Sigmoid colon (tissue), 7 donors: ENCODE results near the gene KDF1. TPM values are rescaled to one million over a fixed set of nuclear protein-coding genes. Genes with fewer than 3 reads are reported as not detected.

ENCODE experiments used
- DNase-seq: peaks from one replicate; pipeline ENCODE4 v3.0.0-alpha.2; 2019
- H3K27ac ChIP-seq, 4 donors: fragments of 200-600 bp; sonication (generic); one replicate each; pipeline ENCODE4 v1.5.1; 2016 to 2019; ENCODE audit warnings: mild to moderate bottlenecking in 1 of 4
- H3K27me3 ChIP-seq, 3 donors: fragments of 200-600 bp; sonication (generic); one replicate each; pipeline ENCODE4 v1.5.1; 2019; ENCODE audit warnings: mild to moderate bottlenecking in 1 of 3
- H3K36me3 ChIP-seq, 4 donors: fragments of 200-600 bp; sonication (generic); one replicate each; pipeline ENCODE4 v1.5.1; 2016 to 2019
- H3K4me1 ChIP-seq, 4 donors: fragments of 200-600 bp; sonication (generic); one replicate each; pipeline ENCODE4 v1.5.1; 2017 to 2019
- H3K4me3 ChIP-seq, 4 donors: fragments of 200-600 bp; sonication (generic); one replicate each; pipeline ENCODE4 v1.5.1; 2017 to 2019; ENCODE audit warnings: mild to moderate bottlenecking in 2 of 4, moderate library complexity in 1 of 4
- H3K9me3 ChIP-seq, 4 donors: fragments of 200-600 bp in 3 of 4; sonication (generic) in 3 of 4; one replicate each; pipeline versions ENCODE4 v1.5.1 to v1.6.1; 2013 to 2019
- EP300 ChIP-seq, 4 donors: sonication (generic); formaldehyde crosslinking; IDR thresholded peaks; one replicate each; pipeline ENCODE4 v1.6.1; 2017; ENCODE audit warnings: antibody characterized with exemption in 4 of 4
- POLR2A ChIP-seq, 2 donors: fragments of 450-650 bp; IDR thresholded peaks; one replicate each; pipeline ENCODE4 v1.6.1; 2016; ENCODE audit warnings: antibody characterized with exemption in 2 of 2, mild to moderate bottlenecking in 2 of 2, moderate library complexity in 2 of 2
- POLR2AphosphoS5 ChIP-seq, 4 donors: sonication (generic); formaldehyde crosslinking; IDR thresholded peaks; one replicate each; pipeline ENCODE4 v1.6.1; 2017; ENCODE audit warnings: antibody characterized with exemption in 4 of 4
- WGBS, 2 donors: extraction: QIAGEN DNeasy Blood & Tissue Kit; methylation state at CpG; one replicate each; pipeline ENCODE4 v1.1.7; 2013; 5-methylcytosine and 5-hydroxymethylcytosine counted together
- intact Hi-C: fragments of 100-400 bp; cut with DNase I; formaldehyde crosslinking; loops from one replicate; pipeline ENCODE4 v1.15.1; 2023
- polyA plus RNA-seq, 3 donors: library from polyadenylated mRNA; stranded (reverse); fragments of 200-250 nt; gene quantifications; one replicate each; pipeline ENCODE4 v1.2.3, GENCODE V29; 2013
- total RNA-seq, 4 donors: library from RNA; depleted of rRNA; stranded (reverse); fragments of >200 nt; gene quantifications; one replicate each; pipeline ENCODE4 v1.1.0, GENCODE V29; 2016
- TF ChIP-seq, protein P1 (sequence below), 4 experiments: fragments of 450-650 bp in 3 of 4; fragments of 200-600 bp in 1 of 4; IDR thresholded peaks; one replicate each; pipeline ENCODE4 v1.5.1; 2016 to 2019; ENCODE audit warnings: antibody characterized with exemption in 4 of 4, mild to moderate bottlenecking in 3 of 4, moderate library complexity in 2 of 4
- donor health status: healthy with polysubstance abuse.
- donor health status: Bipolar disorder and iron deficiency.
- donor health status: healthy.

The KDF1 gene
- total and polyA plus RNA-seq, 7 donors = 15.0 to 26.8 (median 20.4) TPM; not detected in 4

DNA sequence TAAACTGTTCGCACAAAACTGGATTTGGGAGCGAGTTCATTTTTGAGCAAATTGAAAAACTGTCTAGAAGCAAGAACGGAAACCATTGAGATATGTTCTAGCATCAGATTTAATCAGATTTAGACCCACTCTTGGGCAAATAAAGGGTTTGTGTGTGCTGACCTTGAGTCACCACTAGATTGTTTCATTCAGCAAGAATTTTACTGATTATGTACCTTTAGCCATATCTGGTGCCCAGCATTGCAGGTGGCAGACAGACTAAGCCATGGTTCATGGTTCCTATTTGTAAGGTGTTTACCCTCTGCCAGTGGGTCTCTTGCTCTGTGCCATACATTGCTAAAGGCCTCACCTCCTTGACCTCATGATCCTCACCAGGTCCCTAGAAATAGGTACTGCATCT is 37.4 kb downstream of the KDF1 start:
- H3K4me3 ChIP-seq = peak overlapping the region in 1 of 4 donors; percentile 99
- DNase-seq = no peak
- intact Hi-C loops = no loop called here
- no peaks in the 10 kb centered on the region for H3K27me3 ChIP-seq
- no peak overlapping the region for H3K27ac ChIP-seq
- TF ChIP-seq, protein P1, sequence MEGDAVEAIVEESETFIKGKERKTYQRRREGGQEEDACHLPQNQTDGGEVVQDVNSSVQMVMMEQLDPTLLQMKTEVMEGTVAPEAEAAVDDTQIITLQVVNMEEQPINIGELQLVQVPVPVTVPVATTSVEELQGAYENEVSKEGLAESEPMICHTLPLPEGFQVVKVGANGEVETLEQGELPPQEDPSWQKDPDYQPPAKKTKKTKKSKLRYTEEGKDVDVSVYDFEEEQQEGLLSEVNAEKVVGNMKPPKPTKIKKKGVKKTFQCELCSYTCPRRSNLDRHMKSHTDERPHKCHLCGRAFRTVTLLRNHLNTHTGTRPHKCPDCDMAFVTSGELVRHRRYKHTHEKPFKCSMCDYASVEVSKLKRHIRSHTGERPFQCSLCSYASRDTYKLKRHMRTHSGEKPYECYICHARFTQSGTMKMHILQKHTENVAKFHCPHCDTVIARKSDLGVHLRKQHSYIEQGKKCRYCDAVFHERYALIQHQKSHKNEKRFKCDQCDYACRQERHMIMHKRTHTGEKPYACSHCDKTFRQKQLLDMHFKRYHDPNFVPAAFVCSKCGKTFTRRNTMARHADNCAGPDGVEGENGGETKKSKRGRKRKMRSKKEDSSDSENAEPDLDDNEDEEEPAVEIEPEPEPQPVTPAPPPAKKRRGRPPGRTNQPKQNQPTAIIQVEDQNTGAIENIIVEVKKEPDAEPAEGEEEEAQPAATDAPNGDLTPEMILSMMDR (IDR thresholded peaks at IDR 0.05) = no peak
- TF ChIP-seq POLR2A (IDR thresholded peaks at IDR 0.05) = no peak
- TF ChIP-seq POLR2AphosphoS5 (IDR thresholded peaks at IDR 0.05) = no peak
- TF ChIP-seq EP300 (IDR thresholded peaks at IDR 0.05) = no peak
- no peaks in the 10 kb centered on the region for H3K9me3 ChIP-seq
- 93 to 94% methylated on average over 3 of the region's 3 CpGs for WGBS, 2 donors
- H3K36me3 ChIP-seq = peaks cover 0 to 42% (median 22%) of the 10 kb centered on the region in 4 donors
- peaks cover 0 to 23% (median 18%) of the 10 kb centered on the region in 4 donors for H3K4me1 ChIP-seq

DNA sequence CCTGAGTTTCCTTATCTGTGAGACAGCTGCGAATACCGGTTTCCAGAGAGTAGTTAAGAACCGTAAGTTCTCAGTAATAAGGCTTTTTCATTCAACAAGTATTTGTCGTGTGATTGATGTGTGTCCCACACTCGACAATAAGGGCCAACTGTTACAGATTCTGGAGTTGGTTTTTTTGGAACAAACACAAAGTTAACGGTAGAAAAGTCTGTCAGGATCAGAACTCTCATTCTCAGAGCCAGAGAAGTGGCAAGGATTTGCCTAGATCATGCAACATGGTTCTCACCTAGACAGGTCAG is 37.9 kb downstream of the KDF1 start:
- intact Hi-C loops = no loop called here
- H3K27ac ChIP-seq = peak overlapping the region in 3 of 4 donors; percentile 89 to 95 (median 90)
- peaks cover 0 to 23% (median 18%) of the 10 kb centered on the region in 4 donors for H3K4me1 ChIP-seq
- TF ChIP-seq, protein P1 (IDR thresholded peaks at IDR 0.05) = no peak
- TF ChIP-seq POLR2A (IDR thresholded peaks at IDR 0.05) = no peak
- TF ChIP-seq POLR2AphosphoS5 (IDR thresholded peaks at IDR 0.05) = no peak
- no peak for TF ChIP-seq EP300 (IDR thresholded peaks at IDR 0.05)
- 9 to 28% methylated on average over 6 of the region's 6 CpGs for WGBS, 2 donors
- peaks cover 0 to 36% (median 22%) of the 10 kb centered on the region in 4 donors for H3K36me3 ChIP-seq
- no peaks in the 10 kb centered on the region for H3K9me3 ChIP-seq
- peak overlapping the region; percentile 68 to 99 (median 80) for H3K4me3 ChIP-seq
- no peaks in the 10 kb centered on the region for H3K27me3 ChIP-seq
- no peak for DNase-seq

DNA sequence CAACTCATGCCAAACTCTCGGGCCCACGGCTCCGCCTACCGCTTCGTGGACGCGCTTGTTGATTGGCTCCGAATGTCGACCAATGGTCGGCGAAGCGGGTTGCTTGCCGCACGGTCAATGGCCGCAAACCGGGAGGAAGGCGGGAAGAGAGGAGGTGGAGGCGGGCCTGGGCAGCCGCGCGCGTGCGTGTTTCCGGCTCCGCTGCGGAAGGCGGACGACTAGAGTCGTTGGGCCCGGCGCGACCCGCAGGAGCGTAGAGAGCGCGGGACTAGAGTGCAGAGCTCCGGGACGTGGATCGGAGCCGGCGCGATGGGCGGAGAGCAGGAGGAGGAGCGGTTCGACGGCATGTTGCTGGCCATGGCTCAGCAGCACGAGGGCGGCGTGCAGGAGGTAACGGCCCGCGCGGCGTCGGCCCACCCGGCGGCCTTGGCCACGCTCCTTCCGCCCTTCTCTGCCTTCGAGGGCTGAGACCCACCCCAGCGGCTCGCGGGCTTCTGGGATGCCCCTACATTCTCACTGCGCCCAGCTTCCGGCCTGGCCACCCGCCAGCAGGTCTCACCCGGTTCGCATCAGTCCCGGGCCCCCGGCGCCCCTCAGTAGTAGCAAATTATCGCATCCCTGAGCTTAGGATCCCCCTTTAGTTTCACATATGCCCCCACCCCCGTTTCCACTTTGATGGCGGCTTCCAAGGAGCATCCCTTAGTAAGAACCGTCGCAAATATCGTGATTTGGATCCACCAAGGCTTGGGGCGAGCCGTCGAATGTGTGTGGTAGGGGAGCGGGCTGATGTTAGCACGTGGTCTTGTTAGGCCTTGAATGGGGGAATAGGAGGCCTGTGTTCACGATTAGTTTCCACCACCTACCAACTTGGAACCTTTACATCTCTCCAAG is 38.5 kb downstream of the KDF1 start, which contains the start of gene NUDC:
NUDC (plus strand) TSS at position 204 of the 891 bp plus-strand sequence; CDS start at position 310, 106 bp downstream.
- intact Hi-C loops = no loop called here
- Histone ChIP-seq H3K36me3 (peaks cover 0 to 32% (median 20%) of the 10 kb centered on the region in 4 donors), H3K4me1 (peaks cover 0 to 23% (median 18%) of the 10 kb centered on the region in 4 donors), H3K9me3 (no peaks in the 10 kb centered on the region), H3K27ac (peak within 1 kb of the TSS; percentile 86 to 95 (median 90)), H3K4me3 (peak within 1 kb of the TSS; percentile 68 to 99 (median 80)), H3K27me3 (no peaks in the 10 kb centered on the region)
- WGBS, 2 donors = 0% methylated on average over 83 of the region's 83 CpGs
- peak; percentile 99 for DNase-seq
- TF ChIP-seq EP300 (IDR thresholded peaks at IDR 0.05) (peak in 1 of 4 donors; percentile 2), POLR2A (IDR thresholded peaks at IDR 0.05) (peak; percentile 82 to 85), POLR2AphosphoS5 (IDR thresholded peaks at IDR 0.05) (peak; percentile 97 to 98 (median 98))
- TF ChIP-seq, protein P1 (IDR thresholded peaks at IDR 0.05) = no peak

DNA sequence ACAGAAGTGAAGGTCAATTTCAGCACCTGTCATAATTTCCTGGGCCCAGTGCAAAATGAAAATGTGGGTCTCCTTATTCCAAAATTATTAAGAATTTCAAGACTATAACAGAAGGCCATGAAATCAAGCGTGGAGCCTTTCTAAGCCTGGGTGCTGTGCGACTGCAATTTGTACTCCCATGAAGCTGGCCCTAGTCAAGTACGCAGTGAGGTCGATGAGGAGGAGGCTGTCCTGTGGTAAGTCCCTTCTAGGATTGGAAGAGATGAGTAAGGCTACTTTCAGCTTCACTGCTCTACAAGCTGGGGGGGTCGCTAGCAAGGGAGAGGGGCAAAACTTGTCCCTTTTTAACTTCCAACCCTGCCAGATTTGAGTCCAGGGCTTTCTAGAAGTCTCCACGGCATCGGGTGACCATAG is 39.1 kb downstream of the KDF1 start:
- no peak for DNase-seq
- no peaks in the 10 kb centered on the region for H3K9me3 ChIP-seq
- H3K27ac ChIP-seq = peak overlapping the region; percentile 86 to 95 (median 90)
- peaks cover 0 to 25% (median 16%) of the 10 kb centered on the region in 4 donors for H3K36me3 ChIP-seq
- intact Hi-C loops = no loop called here
- peak overlapping the region; percentile 68 to 99 (median 80) for H3K4me3 ChIP-seq
- peaks cover 0 to 23% (median 18%) of the 10 kb centered on the region in 4 donors for H3K4me1 ChIP-seq
- 18 to 28% methylated on average over 7 of the region's 7 CpGs for WGBS, 2 donors
- TF ChIP-seq POLR2A (IDR thresholded peaks at IDR 0.05) = no peak
- TF ChIP-seq EP300 (IDR thresholded peaks at IDR 0.05) = no peak
- no peak for TF ChIP-seq POLR2AphosphoS5 (IDR thresholded peaks at IDR 0.05)
- TF ChIP-seq, protein P1 (IDR thresholded peaks at IDR 0.05) = no peak
- H3K27me3 ChIP-seq = no peaks in the 10 kb centered on the region
